ENCODE data around the gene VPS72. TPM values are rescaled to one million over a fixed set of nuclear protein-coding genes. Genes with fewer than 3 reads are reported as not detected.
A peak's percentile ranks its signal among the peaks of the same experiment; 100 is the strongest.

Gene VPS72
- total RNA-seq, 6 experiments from 2014 or later, result 57.8 to 87.4 (median 73.9) TPM

DNA sequence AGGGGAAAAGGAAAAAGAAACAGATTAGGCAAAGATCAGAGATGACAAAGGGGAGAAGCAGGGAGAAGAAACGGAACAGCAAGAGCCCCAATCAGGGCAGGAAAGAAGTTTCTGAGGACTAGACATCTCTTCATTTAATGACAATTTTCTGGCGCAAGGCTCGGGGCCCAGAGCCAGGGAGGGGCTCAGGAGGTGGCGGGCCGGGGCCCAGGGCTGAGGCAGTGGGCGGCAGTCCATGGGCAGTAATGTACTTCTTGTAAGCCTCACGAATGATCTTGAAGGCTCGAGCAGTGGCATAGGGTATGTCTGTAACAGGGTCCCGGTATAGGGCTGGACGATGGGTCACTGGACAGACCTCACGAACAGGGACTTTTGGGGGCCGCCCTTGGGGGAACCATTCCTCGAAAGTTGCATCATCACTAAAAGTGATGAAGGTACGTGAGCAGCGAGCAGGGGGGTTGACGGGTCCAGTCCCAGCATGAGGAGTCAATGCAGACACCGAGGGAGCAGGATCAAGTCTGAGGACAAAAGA, 13.4 kb downstream of the VPS72 start:
- peaks cover 5% of the 10 kb centered on the region for H3K27me3 Mint-ChIP-seq (ENCODE audit: insufficient read depth)
- no peak overlapping the region; the same call in 1 of the 2 replicates for H3K27ac Mint-ChIP-seq
- H3K4me3 Mint-ChIP-seq, result no peak overlapping the region
- H3K9me3 Mint-ChIP-seq, result no peaks in the 10 kb centered on the region
- TF ChIP-seq, protein P1, sequence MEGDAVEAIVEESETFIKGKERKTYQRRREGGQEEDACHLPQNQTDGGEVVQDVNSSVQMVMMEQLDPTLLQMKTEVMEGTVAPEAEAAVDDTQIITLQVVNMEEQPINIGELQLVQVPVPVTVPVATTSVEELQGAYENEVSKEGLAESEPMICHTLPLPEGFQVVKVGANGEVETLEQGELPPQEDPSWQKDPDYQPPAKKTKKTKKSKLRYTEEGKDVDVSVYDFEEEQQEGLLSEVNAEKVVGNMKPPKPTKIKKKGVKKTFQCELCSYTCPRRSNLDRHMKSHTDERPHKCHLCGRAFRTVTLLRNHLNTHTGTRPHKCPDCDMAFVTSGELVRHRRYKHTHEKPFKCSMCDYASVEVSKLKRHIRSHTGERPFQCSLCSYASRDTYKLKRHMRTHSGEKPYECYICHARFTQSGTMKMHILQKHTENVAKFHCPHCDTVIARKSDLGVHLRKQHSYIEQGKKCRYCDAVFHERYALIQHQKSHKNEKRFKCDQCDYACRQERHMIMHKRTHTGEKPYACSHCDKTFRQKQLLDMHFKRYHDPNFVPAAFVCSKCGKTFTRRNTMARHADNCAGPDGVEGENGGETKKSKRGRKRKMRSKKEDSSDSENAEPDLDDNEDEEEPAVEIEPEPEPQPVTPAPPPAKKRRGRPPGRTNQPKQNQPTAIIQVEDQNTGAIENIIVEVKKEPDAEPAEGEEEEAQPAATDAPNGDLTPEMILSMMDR (IDR thresholded peaks at IDR 0.05), result no peak
- no peaks in the 10 kb centered on the region; the same call in 1 of the 2 replicates for H3K4me1 Mint-ChIP-seq (ENCODE audit: low read depth)
- no peak for DNase-seq
- peaks cover 9% of the 10 kb centered on the region for H3K36me3 Mint-ChIP-seq (ENCODE audit: low read depth)

DNA sequence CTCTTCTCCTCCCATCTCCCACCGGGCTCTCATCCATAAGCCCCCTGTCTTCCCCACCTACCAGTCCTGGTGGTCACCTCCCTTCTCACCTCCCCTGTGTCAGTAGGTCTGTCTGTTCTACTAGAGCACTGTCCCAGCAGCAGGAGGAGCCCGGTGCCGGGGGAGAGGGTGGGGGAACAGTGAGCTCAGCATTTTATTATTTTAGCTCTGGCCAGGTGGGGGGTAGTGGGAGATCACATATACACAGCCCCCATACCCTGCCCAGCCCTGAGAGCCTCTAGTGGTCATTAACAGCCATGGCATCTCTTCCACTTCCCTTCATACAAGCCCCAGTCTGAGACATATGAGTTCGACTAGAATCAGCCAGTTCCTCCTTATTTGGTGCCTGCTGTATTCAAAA, 14.1 kb downstream of the VPS72 start, which contains the start of gene TMOD4:
Gene TMOD4, minus strand, starts transcription at position 119 of the 400 bp plus-strand sequence. CDS start 1,106 bp downstream, outside the sequence.
- no peaks in the 10 kb centered on the region for H3K9me3 Mint-ChIP-seq
- H3K36me3 Mint-ChIP-seq (ENCODE audit: low read depth), result peaks cover 7% of the 10 kb centered on the region
- peak within 1 kb of the TSS; percentile 12; the same call in 1 of the 2 replicates for H3K27ac Mint-ChIP-seq
- TF ChIP-seq, protein P1 (IDR thresholded peaks at IDR 0.05), result peak; percentile 73
- no peak within 1 kb of the TSS for H3K4me3 Mint-ChIP-seq
- H3K4me1 Mint-ChIP-seq (ENCODE audit: low read depth), result no peaks in the 10 kb centered on the region; the same call in 1 of the 2 replicates
- DNase-seq, result no peak
- H3K27me3 Mint-ChIP-seq (ENCODE audit: insufficient read depth), result peaks cover 5% of the 10 kb centered on the region

DNA sequence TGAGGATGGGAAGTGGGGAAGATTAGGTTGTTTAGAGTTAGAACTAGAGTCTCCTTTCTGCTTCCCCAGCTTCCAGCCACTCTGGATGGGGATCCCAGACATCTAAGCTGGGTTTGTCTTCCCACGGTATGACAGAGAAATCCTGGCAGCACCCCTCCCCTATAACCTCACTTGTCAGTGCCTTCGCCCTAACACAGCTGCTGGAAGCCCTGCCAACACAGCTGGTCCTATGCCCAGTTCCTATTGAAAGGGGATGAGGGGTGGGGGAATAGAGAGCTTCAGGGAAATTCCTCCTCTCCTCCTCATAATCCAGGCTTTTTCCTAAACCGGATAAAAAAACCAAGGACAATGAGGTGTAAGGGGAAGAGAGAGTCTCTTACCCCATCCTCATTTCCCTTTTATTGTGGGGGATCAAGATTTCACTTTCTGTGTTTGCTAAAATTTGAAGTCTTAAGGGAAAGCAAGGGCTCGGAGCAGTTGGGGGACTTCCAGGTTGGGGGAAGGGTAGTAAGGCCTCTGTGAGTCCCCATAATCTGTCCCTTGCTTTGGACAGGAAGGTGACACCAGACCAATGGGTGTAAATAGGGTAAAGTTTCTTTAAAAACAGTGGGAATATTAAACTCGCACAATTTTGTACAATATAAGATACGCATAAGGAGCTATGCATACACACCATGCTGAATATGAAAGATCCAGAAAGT, 14.8 kb downstream of the VPS72 start:
- Mint-ChIP-seq H3K4me3 (no peak overlapping the region), H3K4me1 (ENCODE audit: low read depth) (no peaks in the 10 kb centered on the region; the same call in 1 of the 2 replicates), H3K27me3 (ENCODE audit: insufficient read depth) (peaks cover 5% of the 10 kb centered on the region), H3K27ac (no peak overlapping the region), H3K9me3 (no peaks in the 10 kb centered on the region), H3K36me3 (ENCODE audit: low read depth) (peaks cover under 1% of the 10 kb centered on the region; the same call in 1 of the 2 replicates)
- TF ChIP-seq, protein P1 (IDR thresholded peaks at IDR 0.05), result no peak
- DNase-seq, result no peak

DNA sequence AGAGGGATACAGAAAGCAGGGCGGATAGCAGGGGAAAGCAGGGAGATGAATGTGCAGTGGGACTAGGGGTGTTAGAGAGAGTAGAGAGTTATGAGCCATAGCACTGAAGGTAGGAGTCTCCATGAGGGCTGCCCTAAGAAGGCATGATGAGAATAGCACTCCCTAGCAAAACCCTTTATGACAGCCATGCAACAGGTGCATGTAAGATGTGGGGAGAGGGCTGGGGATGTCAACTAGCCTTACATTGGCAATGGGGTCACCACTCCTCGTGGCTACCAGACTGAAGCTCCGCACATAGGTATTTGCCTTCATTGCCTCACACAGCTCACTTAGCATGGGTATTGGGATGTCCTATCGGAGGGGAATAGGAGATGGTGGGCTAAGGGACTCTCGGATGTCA, 18.8 kb downstream of the VPS72 start:
- peaks cover 10% of the 10 kb centered on the region for H3K36me3 Mint-ChIP-seq (ENCODE audit: low read depth)
- no peak for DNase-seq
- TF ChIP-seq, protein P1 (IDR thresholded peaks at IDR 0.05), result no peak
- H3K27me3 Mint-ChIP-seq (ENCODE audit: insufficient read depth), result peaks cover 4% of the 10 kb centered on the region
- no peak overlapping the region for H3K4me3 Mint-ChIP-seq
- H3K27ac Mint-ChIP-seq, result no peak overlapping the region
- peaks cover 13% of the 10 kb centered on the region for H3K4me1 Mint-ChIP-seq (ENCODE audit: low read depth)
- no peaks in the 10 kb centered on the region for H3K9me3 Mint-ChIP-seq

DNA sequence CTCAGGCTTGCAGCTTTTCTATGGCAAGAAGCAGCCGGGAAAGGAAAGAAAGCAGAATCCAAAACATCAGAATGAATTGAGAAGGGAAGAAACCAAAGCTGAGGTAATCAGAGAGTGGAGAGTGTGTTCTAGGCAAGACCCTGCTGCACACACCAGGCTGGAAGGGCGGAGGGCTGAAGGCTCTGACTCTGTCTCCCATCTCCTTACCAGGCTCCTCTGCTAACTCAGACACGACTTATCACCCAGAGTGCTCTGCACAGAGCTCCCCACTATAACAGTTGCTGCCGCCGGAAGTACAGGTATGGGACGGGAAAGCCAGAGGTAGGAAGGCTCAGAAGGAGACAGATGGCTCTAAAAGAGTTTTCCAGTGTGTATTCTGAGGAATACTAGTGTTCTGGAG, 22.9 kb downstream of the VPS72 start:
- Mint-ChIP-seq H3K9me3 (no peaks in the 10 kb centered on the region), H3K4me3 (peak overlapping the region; percentile 100), H3K27me3 (ENCODE audit: insufficient read depth) (peaks cover 5% of the 10 kb centered on the region), H3K36me3 (ENCODE audit: low read depth) (peaks cover 18% of the 10 kb centered on the region), H3K27ac (peak overlapping the region; percentile 98), H3K4me1 (ENCODE audit: low read depth) (peaks cover 24% of the 10 kb centered on the region)
- DNase-seq, result no peak
- TF ChIP-seq, protein P1 (IDR thresholded peaks at IDR 0.05), result no peak
